Coronary artery (tissue), 2 donors: ENCODE data around the gene MAST4.

Source experiments
- DNase-seq: peaks from one replicate; pipeline ENCODE4 v3.0.0-alpha.2; 2017; ENCODE audit warnings: low spot score
- H3K27ac ChIP-seq, 2 donors: fragments of 200-600 bp; sonication (generic); one replicate each; pipeline ENCODE4 v1.5.1; 2016 to 2019
- H3K4me3 ChIP-seq: fragments of 200-600 bp; sonication (generic); 2 replicates; pipeline ENCODE4 v1.5.1; 2016; ENCODE audit warnings: mild to moderate bottlenecking, moderate library complexity
- TF ChIP-seq, protein P1 (sequence below): fragments of 200-600 bp; sonication (generic); IDR thresholded peaks from one replicate; pipeline ENCODE4 v1.5.1; 2019; ENCODE audit warnings: antibody characterized with exemption

Gene MAST4

DNA sequence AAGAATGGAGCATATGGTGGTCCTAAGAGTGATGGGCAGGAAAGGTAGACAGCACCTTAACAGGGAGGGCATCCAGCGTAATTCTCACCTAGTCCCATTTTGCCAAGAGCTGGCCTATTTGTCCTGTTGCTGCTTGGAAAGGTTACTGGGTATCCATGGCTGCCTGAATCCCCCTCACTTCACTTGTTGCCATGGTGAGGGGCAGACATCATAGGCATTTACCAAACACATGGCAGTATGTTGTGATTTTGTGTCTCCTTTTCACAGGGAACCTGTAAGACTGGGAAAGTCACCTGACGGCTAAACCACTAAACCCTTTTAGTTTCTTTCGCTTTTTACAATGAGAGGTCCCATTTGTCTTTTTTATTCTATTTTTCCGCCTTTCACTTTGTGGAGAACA is 373.3 kb downstream of the MAST4 start:
- no peak for DNase-seq
- Histone ChIP-seq H3K27ac (no peak overlapping the region), H3K4me3 (no peak overlapping the region)
- TF ChIP-seq, protein P1, sequence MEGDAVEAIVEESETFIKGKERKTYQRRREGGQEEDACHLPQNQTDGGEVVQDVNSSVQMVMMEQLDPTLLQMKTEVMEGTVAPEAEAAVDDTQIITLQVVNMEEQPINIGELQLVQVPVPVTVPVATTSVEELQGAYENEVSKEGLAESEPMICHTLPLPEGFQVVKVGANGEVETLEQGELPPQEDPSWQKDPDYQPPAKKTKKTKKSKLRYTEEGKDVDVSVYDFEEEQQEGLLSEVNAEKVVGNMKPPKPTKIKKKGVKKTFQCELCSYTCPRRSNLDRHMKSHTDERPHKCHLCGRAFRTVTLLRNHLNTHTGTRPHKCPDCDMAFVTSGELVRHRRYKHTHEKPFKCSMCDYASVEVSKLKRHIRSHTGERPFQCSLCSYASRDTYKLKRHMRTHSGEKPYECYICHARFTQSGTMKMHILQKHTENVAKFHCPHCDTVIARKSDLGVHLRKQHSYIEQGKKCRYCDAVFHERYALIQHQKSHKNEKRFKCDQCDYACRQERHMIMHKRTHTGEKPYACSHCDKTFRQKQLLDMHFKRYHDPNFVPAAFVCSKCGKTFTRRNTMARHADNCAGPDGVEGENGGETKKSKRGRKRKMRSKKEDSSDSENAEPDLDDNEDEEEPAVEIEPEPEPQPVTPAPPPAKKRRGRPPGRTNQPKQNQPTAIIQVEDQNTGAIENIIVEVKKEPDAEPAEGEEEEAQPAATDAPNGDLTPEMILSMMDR, result no peak

DNA sequence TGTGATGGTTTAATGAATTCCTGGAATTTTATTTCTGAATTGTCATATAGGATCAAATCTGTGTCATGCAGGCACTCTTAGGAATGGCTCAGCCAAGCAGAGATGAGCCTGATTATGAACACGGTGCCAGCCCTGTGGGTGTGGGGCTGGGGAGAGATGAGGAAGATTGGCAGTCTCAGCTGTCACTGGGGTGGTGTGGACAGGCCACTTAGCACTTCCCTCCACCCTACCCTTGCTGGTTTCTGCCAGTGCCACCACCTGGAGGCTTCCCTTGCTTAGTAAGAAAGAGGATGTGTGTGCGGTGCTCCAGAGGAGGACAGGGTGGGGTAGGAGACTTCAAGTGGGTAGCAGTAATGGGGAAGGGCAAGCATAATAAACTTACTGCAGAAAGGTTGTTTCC is 373.8 kb downstream of the MAST4 start:
- no peak for DNase-seq
- H3K4me3 ChIP-seq, result no peak overlapping the region
- TF ChIP-seq, protein P1, result no peak
- no peak overlapping the region for H3K27ac ChIP-seq

DNA sequence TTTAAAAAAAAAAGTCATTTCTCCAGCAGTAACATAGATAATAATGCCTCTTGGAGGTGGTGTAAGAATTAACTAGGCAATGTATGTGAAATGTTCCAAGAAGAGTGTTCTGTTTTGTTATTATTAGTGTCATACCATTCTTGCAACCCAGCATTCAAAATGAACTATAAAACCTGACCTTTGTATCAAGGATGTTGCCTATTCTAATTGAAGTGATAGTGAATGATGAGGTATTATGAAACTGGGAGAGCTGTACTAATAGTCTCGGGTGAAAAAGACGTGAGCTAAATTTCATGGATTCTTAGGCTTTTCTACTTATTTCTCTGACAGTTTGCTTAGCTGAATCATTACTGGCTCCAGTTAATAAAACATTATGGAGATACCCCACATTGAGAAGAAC is 375.8 kb downstream of the MAST4 start:
- H3K4me3 ChIP-seq, result no peak overlapping the region
- H3K27ac ChIP-seq, result no peak overlapping the region
- DNase-seq, result no peak
- TF ChIP-seq, protein P1, result no peak

DNA sequence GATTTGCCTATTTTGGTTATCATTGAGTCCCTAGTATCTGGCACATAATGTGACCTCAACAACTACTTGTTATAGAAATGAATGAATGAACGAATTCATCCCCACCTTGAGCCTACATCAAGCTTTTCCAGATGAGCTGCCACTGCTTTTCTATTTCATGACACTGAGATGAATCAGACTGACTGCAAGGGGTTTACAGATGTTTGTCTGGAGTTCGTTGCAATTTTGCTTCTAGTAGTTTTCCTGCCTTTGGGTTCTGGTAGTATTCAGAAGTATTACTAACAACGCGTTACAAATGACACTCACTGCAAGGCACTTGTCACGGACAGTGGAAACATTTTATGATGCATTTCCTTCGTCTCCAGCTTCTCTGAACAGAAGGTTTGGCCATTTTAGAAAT is 378.1 kb downstream of the MAST4 start:
- Histone ChIP-seq H3K27ac (no peak overlapping the region), H3K4me3 (no peak overlapping the region)
- TF ChIP-seq, protein P1, result no peak
- DNase-seq, result no peak

DNA sequence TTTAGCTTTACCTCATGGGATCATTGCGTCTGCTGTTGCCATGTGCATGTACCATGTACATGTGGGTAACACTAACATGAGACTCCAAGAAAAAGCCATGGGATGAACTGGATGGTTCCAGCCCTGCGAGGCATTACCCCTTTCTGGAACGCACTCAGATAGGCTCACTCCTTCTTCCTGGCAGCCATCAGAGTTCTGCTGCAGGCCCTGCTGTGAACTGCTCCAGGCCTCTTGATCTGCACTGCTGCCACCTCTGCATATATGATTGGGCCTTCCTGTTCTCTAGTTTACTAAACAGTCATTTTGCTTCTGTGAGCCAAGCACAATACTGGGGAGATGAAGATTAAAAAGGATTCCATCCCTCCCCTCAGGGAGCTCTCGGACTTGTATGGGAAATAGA is 379.9 kb downstream of the MAST4 start:
- no peak overlapping the region for H3K27ac ChIP-seq
- DNase-seq, result no peak
- TF ChIP-seq, protein P1, result no peak
- no peak overlapping the region for H3K4me3 ChIP-seq

DNA sequence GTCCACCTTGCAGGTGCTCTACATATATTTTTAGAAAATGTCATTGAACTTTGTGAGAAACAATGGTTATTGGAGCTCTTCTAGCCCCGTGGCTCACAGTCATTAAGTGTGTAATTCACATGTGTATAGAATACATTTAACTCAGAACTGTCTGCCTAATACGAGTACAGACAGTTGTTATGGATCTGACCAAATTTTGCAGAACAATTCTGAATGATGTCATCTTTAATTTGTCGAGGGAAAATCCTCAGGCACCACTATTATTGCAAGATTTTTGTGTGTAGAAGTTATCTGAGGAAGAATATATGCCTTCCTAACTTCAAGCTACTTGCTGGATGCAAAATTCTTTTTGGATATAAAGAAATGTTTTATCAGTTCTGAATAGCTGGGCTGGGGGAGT is 383.5 kb downstream of the MAST4 start:
- Histone ChIP-seq H3K27ac (no peak overlapping the region), H3K4me3 (no peak overlapping the region)
- DNase-seq, result no peak
- TF ChIP-seq, protein P1, result no peak

DNA sequence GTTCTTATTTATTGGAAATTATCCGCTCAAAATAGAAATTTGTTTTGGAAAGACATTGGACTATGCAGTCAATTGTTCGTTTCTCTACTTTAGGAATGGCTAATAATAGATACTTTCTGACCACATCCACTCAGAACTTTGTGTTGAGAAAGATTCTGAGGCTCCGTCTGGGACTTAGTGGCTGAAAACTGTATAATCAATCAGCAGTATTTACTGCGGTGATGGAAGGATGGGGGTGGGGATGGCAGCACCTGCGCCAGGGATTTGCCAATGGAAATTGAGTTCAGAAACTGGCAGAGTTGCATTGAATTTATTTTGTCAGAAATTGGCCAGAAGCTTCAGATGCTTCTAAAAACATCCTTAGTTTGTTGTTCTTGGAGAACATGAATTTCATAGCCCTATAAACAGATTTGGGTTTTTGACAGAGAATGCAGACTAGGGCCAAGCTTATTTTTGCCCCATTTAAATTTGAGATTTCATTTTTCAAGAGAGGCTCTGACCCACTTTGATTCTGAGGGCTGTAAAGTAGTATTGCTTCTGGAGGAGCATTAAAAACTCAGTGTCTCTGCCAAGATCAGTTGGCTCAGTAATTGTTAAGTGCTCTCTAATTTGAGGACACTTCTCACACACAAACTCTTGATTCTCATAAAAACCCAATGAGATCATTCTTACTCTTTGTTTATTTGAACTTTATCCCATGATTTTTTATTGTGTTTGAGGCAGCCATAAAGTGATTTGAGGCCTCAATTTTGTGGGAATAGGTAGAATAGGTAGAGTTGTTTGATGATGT is 385.3 kb downstream of the MAST4 start:
- TF ChIP-seq, protein P1, result no peak
- H3K4me3 ChIP-seq, result peak overlapping the region; percentile 46
- no peak for DNase-seq
- H3K27ac ChIP-seq, result peak overlapping the region; percentile 53 to 73
